PC-3 (cell line): ENCODE results near the gene NUAK1. TPM values are rescaled to one million over a fixed set of nuclear protein-coding genes. Genes with fewer than 3 reads are reported as not detected.

Experiments
- ATAC-seq: fragments of 200-7000 bp; cut with Tn5 transposase; 2 replicates; pipeline ENCODE4 v1.9.1; 2020; ENCODE audit warnings: mild to moderate bottlenecking, moderate library complexity
- BruUV-seq: library from RNA; stranded (reverse); fragments of 400-500 nt; replicated peaks from 2 replicates; lab custom pipeline; 2021; lab: Mats Ljungman, UMichigan
- CTCF ChIA-PET: fragments of 300-600 bp; sonication (Branson Sonifier 250); formaldehyde crosslinking; loops from one replicate; lab custom pipeline; 2022; ENCODE audit warnings: antibody characterized with exemption; lab: Charles Lee
- POLR2A ChIA-PET: fragments of 300-600 bp; sonication (Branson Sonifier 250); formaldehyde crosslinking; loops from one replicate; lab custom pipeline; 2022; ENCODE audit warnings: antibody characterized with exemption; ENCODE audit not compliant: unreplicated experiment; lab: Charles Lee
- DNase-seq: peaks from one replicate; pipeline ENCODE4 v3.0.0-alpha.2; 2015
- H2AFZ ChIP-seq: fragments of 300-600 bp; sonication (generic); 2 replicates; pipeline ENCODE4 v1.6.0; 2016; ENCODE audit warnings: antibody characterized with exemption, low read length
- H3F3A ChIP-seq: fragments of 300-600 bp; sonication (generic); one replicate; pipeline ENCODE4 v1.6.0; 2017; ENCODE audit warnings: antibody characterized with exemption, low read length, control low read depth, mild to moderate bottlenecking; ENCODE audit not compliant: unreplicated experiment
- H3K27ac ChIP-seq: fragments of 300-600 bp; sonication (generic); 2 replicates; pipeline ENCODE4 v1.5.1; 2016; ENCODE audit warnings: mild to moderate bottlenecking, low read length
- H3K27me3 ChIP-seq: fragments of 300-600 bp; sonication (generic); 2 replicates; pipeline ENCODE4 v1.6.1; 2016; ENCODE audit warnings: low read length, mixed read lengths
- H3K36me3 ChIP-seq: fragments of 300-600 bp; sonication (generic); 2 replicates; pipeline ENCODE4 v1.6.1; 2016; ENCODE audit warnings: low read depth, mixed run types, low read length, mixed read lengths
- H3K4me1 ChIP-seq: fragments of 300-600 bp; sonication (generic); 2 replicates; pipeline ENCODE4 v1.5.1; 2016; ENCODE audit warnings: low read length; ENCODE audit not compliant: insufficient read depth
- H3K4me2 ChIP-seq: fragments of 300-600 bp; sonication (generic); 2 replicates; pipeline ENCODE4 v1.6.0; 2016; ENCODE audit warnings: low read length
- H3K4me3 ChIP-seq: fragments of 300-600 bp; sonication (generic); 2 replicates; pipeline ENCODE4 v1.5.1; 2016; ENCODE audit warnings: mild to moderate bottlenecking, low read length, mixed read lengths
- H3K79me2 ChIP-seq: fragments of 300-600 bp; sonication (generic); 2 replicates; pipeline ENCODE4 v1.6.1; 2017; ENCODE audit warnings: low read length, mixed read lengths
- H3K9ac ChIP-seq: fragments of 300-600 bp; sonication (generic); 2 replicates; pipeline ENCODE4 v1.6.0; 2016; ENCODE audit warnings: mild to moderate bottlenecking, low read length
- H3K9me2 ChIP-seq: fragments of 300-600 bp; sonication (generic); replicated peaks from 2 replicates; pipeline ENCODE4 v1.6.1; 2016; ENCODE audit warnings: mixed run types, low read length, mixed read lengths
- H3K9me3 ChIP-seq: fragments of 300-600 bp; sonication (generic); 2 replicates; pipeline ENCODE4 v1.6.1; 2016; ENCODE audit warnings: low read length, mixed read lengths
- H4K20me1 ChIP-seq: fragments of 300-600 bp; sonication (generic); 2 replicates; pipeline ENCODE4 v1.6.1; 2016; ENCODE audit warnings: low read length, mixed read lengths
- EZH2 ChIP-seq: fragments of 300-600 bp; sonication (generic); IDR thresholded peaks from one replicate; pipeline ENCODE4 v1.6.1; 2017; ENCODE audit warnings: antibody characterized with exemption, mild to moderate bottlenecking, low read length; ENCODE audit not compliant: unreplicated experiment
- EZH2phosphoT487 ChIP-seq: fragments of 300-600 bp; sonication (generic); IDR thresholded peaks from 2 replicates; pipeline ENCODE4 v1.6.1; 2018; ENCODE audit warnings: mild to moderate bottlenecking, antibody characterized with exemption, low read length, borderline replicate concordance
- intact Hi-C: fragments of 100-400 bp; cut with micrococcal nuclease; formaldehyde crosslinking; loops from 2 replicates; pipeline ENCODE4 v1.9.0; 2023
- total RNA-seq: library from RNA; depleted of rRNA; stranded (reverse); fragments of >200 nt; gene quantifications from 2 replicates; pipeline ENCODE4 v1.2.3, GENCODE V29; 2014
- TF ChIP-seq, protein P1 (sequence below): fragments of 300-600 bp; sonication (generic); conservative IDR thresholded peaks from 2 replicates; pipeline ENCODE4 v1.5.1; 2017; ENCODE audit warnings: antibody characterized with exemption, low read depth, mild to moderate bottlenecking, low read length

The NUAK1 gene
- total RNA-seq, 1 experiment from 2014 or later, result 9.8 TPM

DNA sequence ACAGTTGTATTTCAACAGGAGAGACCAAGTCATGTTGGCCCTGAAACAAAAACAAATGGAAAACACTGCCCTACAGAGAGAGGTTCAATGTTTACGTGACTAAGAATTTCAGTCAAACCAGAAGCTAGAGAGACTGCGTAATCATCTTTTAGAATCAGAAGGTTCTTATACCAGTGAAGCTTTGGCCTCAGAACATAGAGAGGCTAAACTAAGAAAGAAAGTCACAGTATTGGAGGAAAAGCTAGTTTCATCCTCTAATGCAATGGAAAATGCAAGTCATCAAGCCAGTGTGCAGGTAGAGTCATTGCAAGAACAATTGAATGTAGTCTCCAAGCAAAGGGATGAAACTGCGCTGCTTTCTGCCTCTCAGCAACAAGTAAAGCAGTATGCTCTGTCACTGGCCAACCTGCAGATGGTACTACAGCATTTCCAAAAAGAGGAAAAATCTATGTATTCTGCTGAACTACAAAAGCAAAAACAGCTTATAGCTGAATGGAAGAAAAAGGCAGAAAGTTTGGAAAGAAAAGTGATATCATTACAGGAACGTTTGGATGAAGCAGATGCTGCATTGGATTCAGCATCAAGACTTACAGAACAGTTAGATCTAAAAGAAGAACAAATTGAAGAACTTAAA is 32.5 kb upstream of the NUAK1 start:
- intact Hi-C loops, result no loop called here
- no peaks in the 10 kb centered on the region for H3K9me2 ChIP-seq
- H3K27me3 ChIP-seq, result peaks cover 49% of the 10 kb centered on the region
- ChIA-PET POLR2A (interaction anchor here (0.6 kb wide), 2 partner anchors 33 to 1579 kb away, joined by 4 to 5 read pairs; no protein-coding TSS in a partner anchor), CTCF (no interaction called here)
- no peaks in the 10 kb centered on the region for H3K36me3 ChIP-seq
- no peak overlapping the region for H3K4me2 ChIP-seq
- no peaks in the 10 kb centered on the region for H3K9me3 ChIP-seq
- H2AFZ ChIP-seq, result no peak overlapping the region
- no peak overlapping the region for H3K27ac ChIP-seq
- no peaks in the 10 kb centered on the region for H4K20me1 ChIP-seq
- H3K4me3 ChIP-seq, result no peak overlapping the region
- no peaks in the 10 kb centered on the region for H3K79me2 ChIP-seq
- ATAC-seq, result no peak
- H3K4me1 ChIP-seq, result no peaks in the 10 kb centered on the region
- no peak for DNase-seq
- TF ChIP-seq, protein P1, sequence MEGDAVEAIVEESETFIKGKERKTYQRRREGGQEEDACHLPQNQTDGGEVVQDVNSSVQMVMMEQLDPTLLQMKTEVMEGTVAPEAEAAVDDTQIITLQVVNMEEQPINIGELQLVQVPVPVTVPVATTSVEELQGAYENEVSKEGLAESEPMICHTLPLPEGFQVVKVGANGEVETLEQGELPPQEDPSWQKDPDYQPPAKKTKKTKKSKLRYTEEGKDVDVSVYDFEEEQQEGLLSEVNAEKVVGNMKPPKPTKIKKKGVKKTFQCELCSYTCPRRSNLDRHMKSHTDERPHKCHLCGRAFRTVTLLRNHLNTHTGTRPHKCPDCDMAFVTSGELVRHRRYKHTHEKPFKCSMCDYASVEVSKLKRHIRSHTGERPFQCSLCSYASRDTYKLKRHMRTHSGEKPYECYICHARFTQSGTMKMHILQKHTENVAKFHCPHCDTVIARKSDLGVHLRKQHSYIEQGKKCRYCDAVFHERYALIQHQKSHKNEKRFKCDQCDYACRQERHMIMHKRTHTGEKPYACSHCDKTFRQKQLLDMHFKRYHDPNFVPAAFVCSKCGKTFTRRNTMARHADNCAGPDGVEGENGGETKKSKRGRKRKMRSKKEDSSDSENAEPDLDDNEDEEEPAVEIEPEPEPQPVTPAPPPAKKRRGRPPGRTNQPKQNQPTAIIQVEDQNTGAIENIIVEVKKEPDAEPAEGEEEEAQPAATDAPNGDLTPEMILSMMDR, result no peak
- no peak for TF ChIP-seq EZH2
- BruUV-seq, result no TSS peak
- H3F3A ChIP-seq, result no peaks in the 10 kb centered on the region
- H3K9ac ChIP-seq, result no peak overlapping the region

DNA sequence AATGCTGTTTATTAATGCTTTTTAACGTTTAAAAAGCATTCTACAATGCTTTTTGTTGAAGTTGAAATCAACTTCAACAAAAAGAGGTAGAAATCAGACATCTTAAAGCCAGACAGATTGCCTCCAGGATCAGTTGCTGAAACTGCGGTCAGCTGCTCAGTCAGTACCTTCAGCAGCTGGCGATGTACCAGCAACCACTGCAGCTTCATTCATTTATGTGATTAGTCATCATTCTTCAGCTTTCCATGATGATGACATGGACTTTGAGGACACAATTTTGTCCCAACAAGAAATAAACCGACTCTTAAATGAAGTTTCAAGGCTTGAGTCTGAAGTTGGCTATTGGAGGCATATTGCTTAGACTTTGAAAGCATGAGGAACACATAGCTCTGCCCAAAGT is 31.5 kb upstream of the NUAK1 start:
- no TSS peak for BruUV-seq
- CTCF ChIA-PET, result interaction anchor here (0.6 kb wide), 1 partner anchor 20 kb away, joined by 3 read pairs; no protein-coding TSS in a partner anchor
- POLR2A ChIA-PET, result no interaction called here

GRCh38 chr12:106163712-106164111 is 25.0 kb upstream of the NUAK1 start:
- BruUV-seq, result no TSS peak
- no peaks in the 10 kb centered on the region for H4K20me1 ChIP-seq
- H3K27me3 ChIP-seq, result peaks cover 50% of the 10 kb centered on the region
- intact Hi-C loops, result no loop called here
- H3K27ac ChIP-seq, result no peak overlapping the region
- H3K4me1 ChIP-seq, result no peaks in the 10 kb centered on the region
- H3K36me3 ChIP-seq, result no peaks in the 10 kb centered on the region
- DNase-seq, result no peak
- TF ChIP-seq EZH2, result no peak
- TF ChIP-seq EZH2phosphoT487, result no peak
- TF ChIP-seq, protein P1, result no peak
- H3K4me2 ChIP-seq, result no peak overlapping the region
- no peak overlapping the region for H3K9ac ChIP-seq
- H3K9me3 ChIP-seq, result no peaks in the 10 kb centered on the region
- no peaks in the 10 kb centered on the region for H3K79me2 ChIP-seq
- ChIA-PET POLR2A (no interaction called here), CTCF (no interaction called here)
- no peak overlapping the region for H2AFZ ChIP-seq
- H3F3A ChIP-seq, result no peaks in the 10 kb centered on the region
- no peak overlapping the region for H3K4me3 ChIP-seq
- H3K9me2 ChIP-seq, result no peaks in the 10 kb centered on the region
- ATAC-seq, result no peak

More for the DNA sequence above, 31.5 kb upstream of the NUAK1 start:
- Histone ChIP-seq H3K4me3 (no peak overlapping the region), H3F3A (no peaks in the 10 kb centered on the region), H3K4me2 (no peak overlapping the region), H3K9me2 (no peaks in the 10 kb centered on the region), H3K9me3 (no peaks in the 10 kb centered on the region), H3K79me2 (no peaks in the 10 kb centered on the region), H3K4me1 (no peaks in the 10 kb centered on the region), H3K36me3 (no peaks in the 10 kb centered on the region), H3K27ac (no peak overlapping the region), H3K9ac (no peak overlapping the region), H4K20me1 (no peaks in the 10 kb centered on the region), H3K27me3 (peaks cover 47% of the 10 kb centered on the region), H2AFZ (no peak overlapping the region)
- no peak for ATAC-seq
- peak; percentile 80 for DNase-seq
- intact Hi-C loops, result no loop called here
- TF ChIP-seq EZH2phosphoT487, result no peak
- TF ChIP-seq, protein P1, result no peak
- no peak for TF ChIP-seq EZH2
